Erythroblast (primary cell): Measurements from ENCODE around the gene GGCX.

Source experiments
- GATA1 ChIP-seq: IDR thresholded peaks from 2 replicates; pipeline ENCODE4 v1.6.1; 2011; ENCODE audit warnings: low read depth, mild to moderate bottlenecking, control low read depth, low read length, moderate library complexity
- POLR2A ChIP-seq: IDR thresholded peaks from 2 replicates; pipeline ENCODE4 v1.6.1; 2011; ENCODE audit warnings: mild to moderate bottlenecking, low read length

GRCh38 chr2:85596486-85597143, 35.3 kb upstream of the GGCX start:
- TF ChIP-seq POLR2A (no peak), GATA1 (no peak)
